Mesodermal cell (in vitro differentiated cells): ENCODE results near the gene EPHB1.

Experiments
- H3K27ac ChIP-seq: 2 replicates; pipeline ENCODE4 v1.7.0; 2013; ENCODE audit warnings: mild to moderate bottlenecking, low read depth, low read length, moderate library complexity; ENCODE audit not compliant: severe bottlenecking
- H3K36me3 ChIP-seq: 2 replicates; pipeline ENCODE4 v1.7.1; 2013; ENCODE audit warnings: mild to moderate bottlenecking, low read length, moderate library complexity; ENCODE audit not compliant: control insufficient read depth, insufficient read depth
- H3K4me1 ChIP-seq: one replicate; pipeline ENCODE4 v1.7.1; 2013; ENCODE audit warnings: mild to moderate bottlenecking, low read length; ENCODE audit not compliant: insufficient read depth, control insufficient read depth, poor library complexity, severe bottlenecking
- H3K4me3 ChIP-seq: 2 replicates; pipeline ENCODE4 v1.7.0; 2013; ENCODE audit warnings: low read length, control low read depth, mild to moderate bottlenecking; ENCODE audit not compliant: insufficient read depth, poor library complexity, severe bottlenecking; ENCODE audit errors: extremely low read depth
- H3K9me3 ChIP-seq: 2 replicates; pipeline ENCODE4 v1.7.1; 2013; ENCODE audit warnings: mild to moderate bottlenecking, low read length, moderate library complexity; ENCODE audit not compliant: control insufficient read depth
- WGBS, 2 experiments: methylation state at CpG; one replicate each; pipeline ENCODE4 v1.1.5; 2013; ENCODE audit warnings: missing lambda C conversion rate in 2 of 2; ENCODE audit not compliant: insufficient coverage in 2 of 2; 5-methylcytosine and 5-hydroxymethylcytosine counted together

Gene EPHB1

DNA sequence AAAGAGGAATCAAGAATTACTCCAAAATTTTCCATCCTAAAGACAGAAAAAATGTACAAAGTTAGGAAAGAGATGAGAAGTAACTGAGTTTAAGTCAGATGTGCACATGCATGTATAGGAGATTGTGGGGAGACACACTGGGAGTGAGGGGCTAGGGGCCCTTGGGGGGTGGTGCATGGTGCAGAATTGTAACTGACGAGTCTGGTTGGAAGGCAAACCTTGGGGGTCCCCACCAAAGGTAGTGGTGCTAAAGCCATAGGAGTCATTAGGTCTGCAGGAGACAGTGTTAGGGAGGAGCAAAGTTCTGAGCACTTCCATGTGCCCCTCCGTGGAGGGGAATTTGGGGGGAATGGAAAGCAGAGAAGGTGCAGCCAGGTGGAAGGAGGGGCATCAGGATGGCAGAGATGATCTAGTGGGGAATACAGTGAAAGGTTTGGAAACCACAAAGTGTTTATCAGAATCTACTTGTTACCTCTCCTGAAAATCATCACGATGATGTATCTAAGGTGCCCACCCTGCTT is 37.5 kb upstream of the EPHB1 start:
- Histone ChIP-seq H3K36me3 (no peaks in the 10 kb centered on the region), H3K27ac (no peak overlapping the region), H3K9me3 (no peaks in the 10 kb centered on the region), H3K4me1 (no peaks in the 10 kb centered on the region), H3K4me3 (no peak overlapping the region)
- 79 to 89% methylated on average over 3 of the region's 3 CpGs for WGBS, 2 experiments

DNA sequence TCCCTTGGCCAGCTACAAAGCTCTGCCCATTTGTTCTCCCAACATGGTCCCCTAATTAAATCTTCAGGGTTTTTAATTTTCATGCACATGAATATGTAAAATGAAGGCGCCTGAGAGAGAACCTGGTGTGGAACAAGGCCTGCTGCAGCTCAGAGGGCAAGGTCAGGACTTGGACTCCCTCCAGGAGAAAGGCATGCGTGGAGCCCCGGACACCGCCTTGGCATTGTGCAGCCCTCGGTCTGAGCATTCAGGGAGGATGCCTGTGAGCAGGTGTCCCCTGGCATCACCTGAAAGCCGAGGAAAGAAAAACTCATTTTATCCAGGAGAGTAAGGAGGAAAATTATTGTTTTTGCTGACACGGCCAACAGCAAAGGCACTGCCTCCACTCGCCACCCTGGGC is 33.8 kb upstream of the EPHB1 start:
- H3K27ac ChIP-seq, result no peak overlapping the region
- 73 to 94% methylated on average over 5 to 6 of the region's 8 CpGs for WGBS, 2 experiments
- H3K4me1 ChIP-seq, result no peaks in the 10 kb centered on the region
- no peak overlapping the region for H3K4me3 ChIP-seq
- no peaks in the 10 kb centered on the region for H3K36me3 ChIP-seq
- no peaks in the 10 kb centered on the region for H3K9me3 ChIP-seq

DNA sequence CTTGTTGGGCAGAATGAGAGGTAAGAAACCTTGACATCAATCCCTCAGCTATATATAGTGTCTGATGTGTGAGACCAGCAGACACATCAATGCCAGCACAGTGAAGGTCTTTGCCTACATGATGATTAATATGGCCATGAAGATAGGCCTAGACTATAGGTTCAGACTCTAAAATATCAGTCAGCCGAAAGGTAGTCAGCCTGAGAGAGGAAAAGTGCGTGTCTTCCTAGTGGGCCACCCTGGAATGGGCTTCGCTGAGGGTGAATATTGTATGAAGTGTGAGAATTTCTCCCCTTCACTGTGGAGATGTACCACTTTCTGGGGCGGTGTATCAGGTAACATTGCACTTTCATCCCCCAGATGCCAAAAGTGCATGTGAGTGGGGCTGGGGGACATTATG is 33.0 kb upstream of the EPHB1 start:
- Histone ChIP-seq H3K27ac (no peak overlapping the region), H3K36me3 (no peaks in the 10 kb centered on the region), H3K9me3 (no peaks in the 10 kb centered on the region), H3K4me1 (no peaks in the 10 kb centered on the region), H3K4me3 (no peak overlapping the region)
- 88% methylated on average over 4 of the region's 4 CpGs; no CpG with 5 or more reads in 1 of the 2 experiments for WGBS, 2 experiments

DNA sequence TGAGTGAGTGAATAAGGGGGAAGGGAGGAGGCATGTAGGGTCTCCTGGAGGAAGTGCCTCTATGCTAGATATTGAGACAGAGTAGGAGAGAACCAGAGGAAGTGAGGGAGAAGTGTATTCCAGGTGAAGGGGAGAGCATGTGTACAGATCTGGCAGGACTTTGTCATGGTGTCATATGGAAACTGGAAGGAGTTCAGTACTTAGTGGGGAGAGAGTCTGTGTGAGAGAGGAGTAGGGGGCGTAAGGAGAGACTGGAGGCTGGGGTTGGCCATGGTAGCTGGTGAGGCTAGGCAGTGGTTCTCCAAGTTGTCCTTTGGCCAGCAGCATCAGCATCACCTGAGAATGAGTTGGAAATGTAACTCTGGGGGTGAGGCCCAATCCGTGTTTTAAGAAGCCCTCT is 29.6 kb upstream of the EPHB1 start:
- 85 to 100% methylated on average over 1 to 2 of the region's 2 CpGs for WGBS, 2 experiments
- Histone ChIP-seq H3K9me3 (no peaks in the 10 kb centered on the region), H3K36me3 (no peaks in the 10 kb centered on the region), H3K4me3 (no peak overlapping the region), H3K4me1 (no peaks in the 10 kb centered on the region), H3K27ac (no peak overlapping the region)

DNA sequence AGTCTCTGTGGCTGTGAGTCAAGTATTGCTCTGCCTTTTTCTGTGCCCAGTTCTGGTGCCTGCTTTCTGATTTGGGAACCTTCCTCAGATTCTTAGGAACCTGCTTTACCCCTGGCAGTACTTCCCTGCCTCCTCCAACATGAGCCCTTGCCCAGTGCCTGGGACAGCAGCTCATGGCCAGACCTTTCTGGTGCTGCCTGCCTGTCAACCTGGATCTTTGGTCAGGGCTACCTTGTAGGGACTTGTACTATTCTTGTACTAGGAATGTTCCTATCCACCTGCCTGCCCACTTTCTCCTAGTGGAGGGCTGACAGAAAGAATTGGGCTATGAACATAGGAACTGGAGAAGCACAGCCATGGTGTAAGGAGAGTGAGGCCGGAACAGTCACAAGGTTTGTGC is 28.8 kb upstream of the EPHB1 start:
- 81 to 93% methylated on average over 1 of the region's 1 CpG for WGBS, 2 experiments

DNA sequence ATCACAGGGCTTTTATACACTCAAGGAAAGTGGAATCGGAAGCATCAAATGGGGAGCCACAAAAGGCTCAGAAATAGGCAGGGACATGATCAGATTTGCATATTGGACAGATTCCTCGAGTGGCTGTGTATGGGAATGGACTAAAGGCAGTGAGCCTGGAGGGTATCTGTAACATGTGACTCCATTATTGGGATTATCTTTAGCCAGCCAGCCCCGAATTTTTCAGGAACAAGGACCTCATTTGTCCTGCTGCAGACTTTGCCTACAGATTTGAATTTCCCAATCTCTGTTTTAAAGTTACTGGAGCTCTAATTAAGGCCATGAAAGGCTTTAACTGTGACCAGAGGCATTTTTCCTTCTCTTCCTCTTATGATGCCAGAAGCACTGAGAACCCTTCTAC is 26.9 kb upstream of the EPHB1 start:
- H3K27ac ChIP-seq, result no peak overlapping the region
- H3K9me3 ChIP-seq, result no peaks in the 10 kb centered on the region
- no peaks in the 10 kb centered on the region for H3K4me1 ChIP-seq
- H3K4me3 ChIP-seq, result no peak overlapping the region
- WGBS, 2 experiments, result 71 to 88% methylated on average over 3 of the region's 3 CpGs
- H3K36me3 ChIP-seq, result no peaks in the 10 kb centered on the region

More for the DNA sequence above, 28.8 kb upstream of the EPHB1 start:
- H3K4me1 ChIP-seq, result no peaks in the 10 kb centered on the region
- no peak overlapping the region for H3K27ac ChIP-seq
- no peaks in the 10 kb centered on the region for H3K9me3 ChIP-seq
- no peak overlapping the region for H3K4me3 ChIP-seq
- H3K36me3 ChIP-seq, result no peaks in the 10 kb centered on the region

DNA sequence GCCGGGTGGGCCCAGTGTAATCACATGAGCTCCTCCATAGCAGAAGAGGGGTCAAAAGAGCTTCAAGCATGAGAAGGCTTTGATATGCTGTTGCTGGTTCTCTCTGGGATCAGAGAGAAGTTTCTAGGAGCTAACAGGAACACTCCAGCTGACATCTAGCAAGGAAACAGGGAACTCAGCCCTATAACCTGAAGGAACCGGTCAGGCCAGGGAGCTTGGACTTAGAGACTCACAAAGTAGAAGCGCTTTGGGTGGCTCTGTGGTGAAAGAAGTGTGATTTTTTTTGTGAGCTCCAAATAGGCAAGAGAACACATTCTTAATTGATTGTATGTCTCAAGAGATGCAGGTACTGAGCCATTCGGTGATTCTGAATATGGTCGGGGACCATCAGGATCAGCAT is 26.2 kb upstream of the EPHB1 start:
- WGBS, 2 experiments, result 92% methylated on average over 4 to 5 of the region's 5 CpGs
- H3K9me3 ChIP-seq, result no peaks in the 10 kb centered on the region
- H3K27ac ChIP-seq, result no peak overlapping the region
- H3K36me3 ChIP-seq, result no peaks in the 10 kb centered on the region
- no peaks in the 10 kb centered on the region for H3K4me1 ChIP-seq
- no peak overlapping the region for H3K4me3 ChIP-seq

DNA sequence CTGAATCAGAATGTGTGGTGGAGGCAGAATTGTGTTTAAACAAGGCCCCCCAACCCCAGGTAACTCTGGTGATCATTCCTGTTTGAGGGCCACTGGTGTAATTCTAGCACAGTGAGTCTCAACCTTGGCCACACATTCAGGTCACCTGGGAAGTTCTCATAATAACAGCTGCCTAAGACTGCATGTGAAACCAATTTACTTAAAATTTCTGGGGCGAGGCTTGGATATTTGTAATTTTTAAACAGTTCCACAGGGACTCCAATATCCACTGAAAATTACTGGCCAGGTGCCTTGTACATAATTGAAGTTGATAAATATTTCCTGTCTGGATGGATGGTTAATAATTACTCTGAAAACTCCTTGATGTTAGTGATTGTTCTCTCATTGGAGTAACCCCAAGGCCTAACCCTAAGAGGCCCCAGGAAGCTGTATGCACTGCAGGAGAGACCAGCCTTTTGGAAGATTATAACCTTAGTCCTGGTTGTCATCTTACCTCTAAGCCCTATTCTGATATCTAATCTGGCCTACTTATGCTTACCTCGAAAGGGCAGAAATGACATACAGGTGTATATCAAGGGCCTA is 25.7 kb upstream of the EPHB1 start:
- H3K36me3 ChIP-seq, result no peaks in the 10 kb centered on the region
- no peaks in the 10 kb centered on the region for H3K4me1 ChIP-seq
- no peak overlapping the region for H3K27ac ChIP-seq
- WGBS, 2 experiments, result 79 to 100% methylated on average over 1 to 2 of the region's 2 CpGs
- H3K4me3 ChIP-seq, result no peak overlapping the region
- H3K9me3 ChIP-seq, result no peaks in the 10 kb centered on the region

DNA sequence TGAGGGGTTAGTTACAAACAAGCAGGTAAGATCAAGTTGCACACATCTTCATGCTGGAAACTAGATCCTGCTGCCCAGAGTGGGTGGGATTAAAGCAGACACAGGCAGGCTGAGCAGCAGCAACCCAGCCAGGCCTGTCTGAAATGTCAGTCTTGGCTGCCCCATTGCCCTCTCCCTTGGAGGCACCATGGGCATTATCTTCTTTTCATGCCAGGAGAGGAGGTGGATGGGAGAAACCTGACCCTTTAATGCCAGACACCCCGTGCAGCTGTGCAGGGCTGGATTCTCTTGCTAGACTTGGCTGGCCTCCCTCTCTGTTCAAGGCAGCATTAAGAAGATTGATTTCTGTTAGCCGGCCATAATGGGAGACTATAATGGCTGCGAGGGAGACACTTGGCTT is 23.0 kb upstream of the EPHB1 start:
- Histone ChIP-seq H3K4me1 (no peaks in the 10 kb centered on the region), H3K4me3 (no peak overlapping the region), H3K27ac (no peak overlapping the region), H3K9me3 (no peaks in the 10 kb centered on the region), H3K36me3 (no peaks in the 10 kb centered on the region)
- 80 to 90% methylated on average over 1 to 3 of the region's 3 CpGs for WGBS, 2 experiments

DNA sequence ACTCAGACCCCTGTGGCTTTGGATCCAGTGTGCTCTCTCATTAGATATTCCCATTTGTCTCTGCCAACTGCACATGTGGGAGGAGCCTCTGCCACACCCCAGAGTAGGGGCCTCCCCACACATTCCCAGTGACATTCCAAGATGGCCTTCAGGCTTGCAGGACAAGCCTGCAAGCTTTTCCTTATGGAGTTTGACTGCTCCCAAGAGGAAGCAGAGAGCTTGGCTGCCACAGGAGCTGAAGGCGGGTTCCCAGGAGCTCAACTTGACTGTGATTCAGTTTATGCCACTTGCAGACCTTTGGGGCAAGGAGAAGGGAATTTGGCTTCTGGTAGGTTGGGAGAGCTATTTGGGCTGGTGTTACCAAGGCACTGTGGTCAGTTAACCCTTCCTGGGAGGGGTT is 22.5 kb upstream of the EPHB1 start:
- Histone ChIP-seq H3K27ac (no peak overlapping the region), H3K9me3 (no peaks in the 10 kb centered on the region), H3K4me1 (no peaks in the 10 kb centered on the region), H3K36me3 (no peaks in the 10 kb centered on the region), H3K4me3 (no peak overlapping the region)
- WGBS, 2 experiments, result 100% methylated on average over 1 of the region's 1 CpG

DNA sequence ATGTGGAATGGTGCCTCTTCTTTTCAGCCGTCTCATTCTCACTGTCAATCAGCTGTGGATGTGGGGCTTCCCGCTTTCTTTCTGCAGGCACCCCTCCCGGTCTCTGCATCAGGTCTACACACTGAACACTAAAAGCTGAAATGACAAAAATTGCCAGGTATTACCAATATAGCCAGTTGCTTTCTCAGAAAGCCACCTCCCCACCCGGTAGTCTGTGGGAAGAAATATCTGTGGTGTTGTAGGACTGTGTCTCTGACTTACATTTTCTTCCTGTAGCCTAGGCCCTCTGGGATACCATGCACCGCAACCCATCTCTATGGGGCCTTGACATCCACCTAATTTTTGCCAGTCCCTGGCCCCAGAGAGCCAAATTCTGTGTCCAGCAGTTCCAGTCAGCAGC is 19.2 kb upstream of the EPHB1 start:
- no peak overlapping the region for H3K27ac ChIP-seq
- 100% methylated on average over 2 of the region's 5 CpGs for WGBS, 2 experiments
- H3K4me1 ChIP-seq, result no peaks in the 10 kb centered on the region
- no peaks in the 10 kb centered on the region for H3K36me3 ChIP-seq
- H3K4me3 ChIP-seq, result no peak overlapping the region
- no peaks in the 10 kb centered on the region for H3K9me3 ChIP-seq
